ENCODE measurements around the gene OOEP.

GRCh38 chr6:73372516-73372915 lies 2.8 kb upstream of the OOEP start:
- TF ChIP-seq YY1 (IDR thresholded peaks at IDR 0.05; ENCODE audit: insufficient read depth, insufficient read length) (no peak), ZNF274 (IDR thresholded peaks at IDR 0.05; ENCODE audit: low read depth, low read length) (no peak), SUZ12 (IDR thresholded peaks at IDR 0.05; ENCODE audit: extremely low read depth, insufficient read depth, insufficient read length) (no peak)
